GM19455 (cell line): ENCODE measurements around the gene CCDC159.
A peak's percentile ranks its signal among the peaks of the same experiment; 100 is the strongest.
"Not testable (repeated sequence)": the region's sequence is repeated elsewhere in the genome, so short reads cannot be mapped to it uniquely, and the experiment has no call there.

Experiments
- ATAC-seq: cut with Tn5 transposase; IDR thresholded peaks from one replicate; pipeline ENCODE4 v1.9.1; 2021; ENCODE audit not compliant: unreplicated experiment

The CCDC159 gene, protein sequence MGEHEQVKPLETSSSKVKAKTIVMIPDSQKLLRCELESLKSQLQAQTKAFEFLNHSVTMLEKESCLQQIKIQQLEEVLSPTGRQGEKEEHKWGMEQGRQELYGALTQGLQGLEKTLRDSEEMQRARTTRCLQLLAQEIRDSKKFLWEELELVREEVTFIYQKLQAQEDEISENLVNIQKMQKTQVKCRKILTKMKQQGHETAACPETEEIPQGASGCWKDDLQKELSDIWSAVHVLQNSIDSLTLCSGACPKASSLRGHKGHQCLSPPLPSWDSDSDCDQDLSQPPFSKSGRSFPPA

DNA sequence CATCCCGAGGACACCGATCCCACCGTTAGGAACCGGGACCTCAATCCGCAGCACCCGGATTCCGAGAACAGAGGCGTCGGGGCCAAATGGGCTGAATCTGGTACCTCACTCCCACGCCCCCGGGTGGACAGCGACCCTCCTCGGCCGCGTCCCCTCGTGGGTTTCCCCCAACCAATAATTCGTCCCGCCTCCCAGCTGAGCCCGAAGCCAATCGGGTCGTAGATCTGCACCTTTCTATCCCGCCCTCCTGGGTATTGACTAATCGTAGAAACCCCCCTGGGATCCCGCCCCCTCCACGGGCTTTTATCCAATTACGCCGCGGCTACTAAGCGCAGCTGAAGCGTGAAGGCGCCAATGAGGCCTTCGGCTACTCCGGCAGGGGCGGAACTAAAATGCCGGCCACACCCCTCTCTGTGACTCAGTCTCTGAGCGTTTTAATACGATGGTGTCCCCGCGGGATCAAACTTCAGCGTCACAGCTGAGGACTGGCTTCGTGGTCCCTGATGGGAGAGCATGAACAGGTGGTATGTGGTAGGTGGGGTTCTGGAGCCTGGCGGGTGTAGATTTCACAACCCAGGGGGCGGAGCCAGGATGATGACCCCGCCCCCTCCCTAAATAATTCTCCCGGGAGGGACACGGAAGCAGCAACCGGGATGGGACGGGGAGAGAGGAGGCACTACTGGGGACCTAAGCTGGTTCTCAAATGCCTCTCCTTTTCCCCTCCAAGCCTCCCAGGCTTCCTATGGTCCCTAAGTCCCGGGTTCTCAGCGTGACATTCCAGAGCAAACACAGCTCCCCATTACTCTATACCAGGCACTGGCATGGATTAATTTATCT, at the start of gene CCDC159, which contains the start of gene TMEM205:
TSS of gene CCDC159 (plus strand) at position 416 of the 837 bp plus-strand sequence. CDS start at position 504, 88 bp downstream.
TSS of gene TMEM205 (minus strand) at position 165 of the 837 bp plus-strand sequence. CDS start 649 bp downstream, outside the sequence.
- peak; percentile 80 for ATAC-seq

DNA sequence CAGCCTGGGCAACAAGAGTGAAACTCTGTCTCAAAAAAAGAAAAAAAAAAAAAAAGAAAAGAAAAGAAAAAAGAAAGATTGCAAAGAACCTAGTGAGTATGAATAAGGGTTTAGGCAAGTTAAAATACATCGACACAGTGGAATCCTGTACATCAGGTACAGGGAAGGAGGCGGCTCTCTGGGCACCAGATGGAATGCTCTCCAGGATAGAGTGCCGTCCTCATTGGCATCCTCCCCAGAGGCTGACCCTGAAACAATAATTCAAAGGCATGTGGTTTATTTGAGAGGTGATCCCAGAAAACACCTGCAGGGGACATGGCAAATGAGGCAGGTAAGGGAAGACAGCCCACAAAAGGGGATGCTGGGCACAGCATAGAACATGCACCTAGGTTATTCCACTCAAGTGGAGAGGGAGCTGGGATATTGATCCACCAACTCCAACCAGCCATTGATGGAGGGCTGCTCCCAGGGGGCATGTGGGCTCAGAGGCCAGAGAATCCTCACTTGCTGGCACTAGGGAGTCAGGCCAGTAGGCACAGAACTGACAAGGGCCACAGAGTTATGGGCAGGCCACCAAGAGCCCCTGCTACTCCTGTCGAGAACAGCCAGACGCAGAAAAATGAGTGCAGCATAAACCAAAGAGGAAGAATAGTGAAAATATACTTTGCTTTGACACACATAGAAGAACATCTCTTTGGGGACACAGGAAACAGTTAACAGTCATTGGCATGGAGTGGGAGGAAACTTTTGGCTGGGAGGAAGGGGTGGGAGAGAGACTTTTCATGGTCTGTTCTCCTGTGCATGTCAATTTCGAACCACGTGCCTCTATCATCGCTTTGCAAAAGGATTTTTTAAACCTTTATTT, 46.1 kb upstream of the CCDC159 start:
- ATAC-seq, result no peak

DNA sequence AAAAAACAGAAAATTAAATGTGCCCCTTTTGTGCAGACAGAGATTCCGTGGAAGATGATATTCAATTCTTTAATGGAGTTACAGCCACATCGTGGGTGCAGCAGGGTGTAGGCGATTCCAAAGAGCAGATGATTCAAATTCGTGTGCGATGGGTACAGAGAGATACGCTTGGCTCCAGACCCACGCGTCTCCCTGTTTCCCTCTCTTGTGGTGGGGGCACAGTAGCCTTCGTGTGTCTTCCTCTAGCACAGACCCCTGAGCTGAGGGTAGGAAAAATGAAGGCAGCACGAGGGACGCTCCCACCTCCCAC, 45.6 kb upstream of the CCDC159 start:
- no peak for ATAC-seq

DNA sequence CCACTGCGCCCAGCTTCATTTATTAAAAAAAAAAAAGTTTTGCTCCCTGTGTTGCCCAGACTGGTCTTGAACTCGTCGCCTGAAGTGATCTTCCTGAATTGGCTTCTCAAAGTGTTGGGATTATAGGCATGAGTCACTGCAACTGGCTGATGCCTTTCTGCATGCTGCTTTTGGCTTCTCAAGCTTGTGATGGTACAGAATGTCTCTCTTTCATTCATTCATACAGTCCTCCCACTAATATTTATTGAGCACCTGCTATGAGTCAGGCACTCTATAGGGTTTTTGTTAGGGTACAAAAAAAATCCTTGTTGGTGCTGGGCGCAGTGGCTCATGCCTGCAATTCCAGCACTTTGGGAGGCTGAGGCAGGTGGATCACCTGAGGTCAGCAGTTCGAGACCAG, 41.4 kb upstream of the CCDC159 start:
- no peak for ATAC-seq

DNA sequence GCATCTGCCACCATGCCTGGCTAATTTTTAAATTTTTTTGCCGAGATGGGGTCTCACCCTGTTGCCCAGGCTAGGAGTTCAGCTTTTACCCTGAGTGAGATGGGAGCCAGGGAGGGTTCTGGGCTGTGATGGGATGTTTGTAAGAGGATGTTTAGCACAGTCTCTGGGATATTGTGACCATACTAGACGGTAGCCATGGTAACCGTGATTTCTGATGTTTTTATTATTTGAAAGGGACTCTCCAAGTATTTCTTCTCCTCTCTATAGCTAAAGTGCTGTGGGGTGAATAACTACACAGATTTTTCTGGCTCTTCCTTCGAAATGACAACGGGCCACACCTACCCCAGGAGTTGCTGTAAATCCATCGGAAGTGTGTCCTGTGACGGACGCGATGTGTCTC, 40.0 kb upstream of the CCDC159 start:
- ATAC-seq, result no peak

DNA sequence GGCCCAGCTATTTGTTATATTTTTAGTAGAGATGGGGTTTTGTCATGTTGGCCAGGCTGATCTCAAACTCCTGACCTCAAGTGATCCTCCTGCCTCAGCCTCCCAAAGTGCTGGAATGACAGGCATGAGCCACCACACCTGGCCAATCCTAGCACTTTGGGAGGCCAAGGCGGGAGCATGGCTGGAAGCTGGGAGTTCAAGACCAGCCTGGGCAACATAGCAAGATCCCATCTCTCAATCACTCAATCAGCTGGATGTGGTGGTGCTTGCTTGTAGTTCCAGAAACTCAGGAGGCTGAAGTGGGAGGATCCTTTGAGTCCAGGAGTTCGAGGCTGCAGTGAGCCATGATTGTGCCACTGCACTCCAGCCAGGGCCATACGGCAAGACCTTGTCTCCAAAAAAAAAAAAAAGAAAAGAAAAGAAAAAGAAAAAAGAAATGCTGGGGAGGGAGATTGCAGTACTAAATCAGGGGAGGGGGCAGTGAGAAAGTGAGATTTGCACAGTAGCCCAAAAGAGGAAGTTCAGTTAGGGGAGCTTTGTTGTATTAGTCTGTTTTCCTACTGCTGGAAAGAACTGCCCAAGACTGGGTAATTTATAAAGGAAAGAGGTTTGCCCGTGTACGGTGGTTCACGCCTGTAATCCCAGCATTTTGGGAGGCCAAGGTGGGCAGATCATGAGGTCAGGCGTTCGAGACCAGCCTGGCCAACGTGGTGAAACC, 25.9 kb upstream of the CCDC159 start:
- ATAC-seq, result not testable (repeated sequence)

DNA sequence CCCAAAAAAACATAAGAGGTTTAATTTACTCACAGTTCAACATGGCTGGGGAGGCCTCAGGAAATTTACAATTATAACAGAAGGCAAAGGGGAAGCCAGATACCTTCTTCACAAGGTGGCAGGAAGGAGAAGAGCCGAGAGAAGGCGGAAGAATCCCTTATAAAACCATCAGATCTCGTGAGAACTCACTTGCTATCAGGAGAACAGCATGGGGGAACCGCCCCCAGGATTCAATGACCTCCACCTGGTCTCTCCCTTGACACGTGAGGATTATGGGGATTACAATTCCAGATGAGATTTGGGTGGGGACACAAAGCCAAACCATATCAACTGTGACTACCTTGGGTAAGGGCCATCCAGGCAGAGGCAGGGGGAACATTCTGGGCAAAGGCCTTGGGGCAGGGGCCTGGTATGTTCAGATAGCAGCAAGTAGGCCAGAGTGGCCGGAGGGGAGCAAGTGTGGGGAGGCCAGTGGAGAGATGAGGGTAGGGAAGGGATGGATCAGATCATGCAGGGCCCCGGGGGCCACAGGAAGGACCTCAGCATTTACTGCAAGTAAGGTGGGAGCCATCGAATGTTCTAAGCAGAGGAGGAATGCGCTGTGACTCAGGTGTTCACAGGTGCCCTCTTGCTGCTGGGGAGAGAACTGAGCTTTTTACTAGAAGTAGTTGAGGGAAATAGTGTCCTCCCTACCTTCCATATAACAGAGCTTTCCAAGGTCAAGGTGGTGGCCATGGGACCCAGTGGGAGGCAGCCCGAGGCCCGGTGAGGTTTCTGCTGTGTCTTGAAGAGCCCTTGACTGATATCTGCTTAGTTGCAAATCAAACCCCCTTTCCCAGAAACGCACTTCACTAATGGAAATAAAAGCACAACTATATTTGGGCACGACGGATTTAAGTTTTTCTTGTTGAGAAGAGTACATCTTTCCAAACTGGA, 24.9 kb upstream of the CCDC159 start:
- ATAC-seq, result no peak

DNA sequence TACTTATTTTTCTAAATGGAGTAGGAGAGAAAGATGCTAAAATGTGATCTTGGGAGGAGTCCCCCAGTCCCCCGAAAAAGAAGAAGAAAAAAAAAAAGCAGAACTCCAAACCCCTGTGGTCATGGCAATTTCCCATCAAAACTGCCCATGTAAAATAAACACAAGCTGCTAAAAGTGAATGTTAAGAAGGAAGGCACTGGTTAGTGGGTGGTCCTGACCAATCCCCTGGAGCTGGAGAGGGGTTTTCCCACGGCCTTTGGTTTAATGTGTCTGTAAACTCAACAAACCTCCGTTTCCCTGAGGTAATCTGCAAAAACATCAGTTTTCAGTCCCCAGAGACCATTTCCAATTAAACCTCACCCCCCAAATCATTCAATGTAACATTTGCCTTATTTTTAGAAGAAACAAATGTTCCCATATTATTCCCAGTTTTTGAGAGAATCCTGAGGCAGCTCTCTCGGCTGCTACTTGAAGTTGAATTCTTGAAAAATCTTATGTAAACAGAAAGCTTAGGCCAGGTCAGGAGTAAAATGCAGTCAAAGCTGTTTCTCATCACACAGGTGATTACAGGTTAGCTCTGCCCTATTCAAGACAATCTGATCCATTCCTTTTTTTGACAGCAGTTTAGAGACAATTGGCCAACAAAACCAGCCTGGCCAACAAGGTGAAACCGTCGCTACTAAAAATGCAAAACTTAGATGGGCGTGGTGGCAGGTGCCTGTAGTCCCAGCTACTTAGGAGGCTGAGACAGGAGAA, 23.9 kb upstream of the CCDC159 start:
- ATAC-seq, result no peak

DNA sequence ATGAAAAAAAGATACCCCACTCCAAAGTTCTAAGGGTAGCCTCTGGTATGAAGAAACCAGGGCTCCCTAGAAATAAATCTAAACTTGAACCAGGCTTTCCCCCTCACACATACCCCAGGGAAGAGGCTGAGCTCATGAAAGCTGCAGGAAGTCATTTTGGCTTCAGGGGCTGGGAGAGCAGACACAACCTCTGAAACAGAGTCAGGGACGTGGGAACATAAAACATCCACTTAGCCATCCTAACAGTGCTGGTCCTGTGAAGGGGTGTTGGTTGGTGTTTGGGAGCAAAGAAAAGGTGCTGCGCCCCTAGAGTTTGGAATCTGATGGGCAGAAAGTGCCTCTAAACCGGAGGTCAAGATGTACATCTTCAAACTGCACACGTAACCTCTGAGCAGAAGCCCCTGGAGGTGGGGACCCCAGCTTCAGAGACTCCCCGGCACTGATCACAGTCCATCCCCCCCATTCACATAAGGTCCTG, 22.7 kb upstream of the CCDC159 start:
- ATAC-seq, result no peak

DNA sequence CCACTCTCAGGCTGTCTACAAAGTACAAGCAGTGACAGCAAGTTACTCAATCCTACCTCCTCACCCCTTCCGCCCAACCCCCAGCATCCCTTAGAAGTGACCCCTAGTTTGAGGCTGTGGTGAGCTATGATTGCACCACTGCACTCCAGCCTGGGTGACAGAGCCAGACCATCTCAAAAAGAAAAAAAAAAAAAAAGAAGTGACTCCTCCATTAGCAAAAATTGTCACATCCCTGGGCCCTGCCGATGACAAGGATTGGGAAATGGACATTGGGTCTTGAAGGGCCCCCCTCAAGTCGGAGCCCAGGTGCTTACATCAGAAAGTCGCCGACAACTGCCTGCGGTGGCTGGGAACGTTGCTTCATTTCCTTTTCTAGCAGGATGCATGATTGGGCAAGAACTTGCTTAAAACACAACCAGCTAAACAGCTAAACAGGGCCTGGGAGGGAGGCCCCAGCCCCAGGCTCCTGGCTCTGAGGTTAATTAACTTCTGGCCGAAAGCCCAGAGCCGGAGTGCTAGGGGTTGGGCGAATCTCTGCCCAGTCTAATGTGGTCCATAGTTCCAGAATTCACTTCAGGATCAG, 22.1 kb upstream of the CCDC159 start:
- no peak for ATAC-seq

DNA sequence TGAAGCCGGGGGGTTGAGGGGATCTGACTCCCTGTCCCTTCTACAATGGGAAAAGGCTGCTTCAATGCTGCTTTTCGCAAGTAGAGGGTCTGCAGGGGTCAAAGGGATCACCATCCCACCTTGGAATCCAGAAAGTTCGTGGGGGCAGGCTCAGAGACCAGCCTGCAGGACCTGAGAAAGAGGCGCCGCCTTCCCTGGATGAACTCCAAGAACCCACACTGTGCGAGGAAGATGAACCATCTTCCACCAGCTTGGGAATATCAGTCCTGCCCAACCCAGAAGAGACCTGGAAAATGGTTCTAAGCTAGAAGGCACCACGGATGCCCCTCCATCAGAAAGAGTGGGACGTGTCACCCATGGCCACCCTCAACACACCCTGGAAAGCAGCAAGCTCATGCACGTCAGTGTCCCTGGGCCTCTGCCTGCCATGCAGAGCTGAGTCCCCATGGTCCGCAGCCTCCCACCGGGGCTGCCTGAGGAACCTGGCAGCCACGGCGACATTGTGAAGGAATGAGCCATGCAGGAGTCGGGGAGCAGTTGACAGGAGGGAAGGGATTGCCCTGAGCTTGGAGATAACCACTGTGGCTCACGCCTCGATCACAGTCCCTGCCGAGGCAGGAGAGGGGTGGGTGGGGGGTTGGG, 21.4 kb upstream of the CCDC159 start:
- no peak for ATAC-seq

DNA sequence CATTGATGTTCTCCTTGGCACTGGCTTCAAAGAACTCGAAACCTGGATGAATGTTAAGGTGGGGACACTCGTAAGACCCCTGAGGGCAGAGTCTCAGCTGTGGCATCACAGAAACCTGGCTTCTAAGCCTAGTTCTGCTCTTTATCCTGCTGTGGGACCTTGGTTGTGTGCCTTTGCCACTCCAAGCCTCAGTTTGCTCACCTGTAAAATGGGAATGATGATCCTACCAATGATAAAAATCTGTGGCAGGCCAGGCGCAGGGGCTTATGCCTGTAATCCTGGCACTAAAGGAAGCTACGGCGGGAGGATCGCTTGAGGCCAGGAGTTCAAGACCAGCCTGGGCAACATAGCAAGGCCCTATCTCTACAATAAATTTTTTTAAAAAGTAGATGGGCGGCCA, 20.8 kb upstream of the CCDC159 start:
- no peak for ATAC-seq

DNA sequence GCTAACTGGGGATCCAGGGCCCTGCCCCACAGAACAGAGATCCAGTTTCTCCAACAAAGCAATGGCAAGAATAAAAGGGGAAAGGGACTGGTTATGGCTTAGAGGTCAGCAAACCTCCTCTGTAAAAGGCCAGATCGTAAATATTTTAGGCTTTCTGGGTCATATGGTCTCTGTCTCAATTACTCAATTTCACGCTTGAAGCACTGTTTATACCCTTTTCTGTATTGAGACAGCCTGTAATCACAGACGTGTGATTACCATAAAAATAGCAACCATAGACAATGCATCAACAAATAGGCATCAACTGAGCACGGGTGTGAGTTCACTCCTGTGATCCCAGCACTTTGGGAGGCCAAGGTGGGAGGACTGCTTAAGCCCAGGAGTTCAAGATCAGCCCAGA, 16.2 kb upstream of the CCDC159 start:
- ATAC-seq, result no peak

DNA sequence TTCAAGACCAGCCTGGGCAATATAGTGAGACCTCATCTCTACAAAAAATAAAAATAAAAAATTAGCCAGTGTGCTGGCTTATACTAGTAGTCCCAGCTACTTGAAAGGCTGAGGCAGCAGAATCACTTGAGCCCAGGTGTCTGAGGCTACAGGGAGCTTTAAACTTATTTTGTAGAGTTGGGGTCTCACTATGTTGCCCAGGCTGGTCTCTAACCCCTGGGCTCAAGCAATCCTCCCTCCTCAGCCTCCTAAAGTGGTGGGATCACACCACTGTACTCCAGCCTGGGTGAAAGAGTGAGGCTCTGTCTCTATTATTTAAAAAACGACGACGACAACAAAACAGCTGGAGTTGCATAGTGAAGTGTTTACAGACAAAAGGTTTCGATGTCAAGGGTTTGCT, 14.8 kb upstream of the CCDC159 start:
- ATAC-seq, result no peak

DNA sequence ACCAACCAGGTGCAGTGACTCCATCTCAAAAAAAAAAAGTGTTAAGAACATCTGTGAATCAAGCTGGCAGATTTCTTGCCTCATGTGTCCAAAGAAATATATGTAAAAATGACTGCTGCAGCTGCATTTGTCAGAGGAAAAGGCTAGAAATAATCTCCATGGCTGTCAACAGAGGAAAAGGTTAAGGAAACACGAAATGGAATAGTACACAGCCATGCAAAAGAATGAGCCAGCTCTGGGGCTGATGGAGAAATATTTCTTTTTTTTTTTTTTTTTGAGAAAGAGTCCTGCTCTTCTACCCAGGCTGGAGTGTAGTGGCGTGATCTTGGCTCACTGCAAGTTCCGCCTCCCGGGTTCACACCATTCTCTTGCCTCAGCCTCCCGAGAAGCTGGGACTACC, 13.5 kb upstream of the CCDC159 start:
- no peak for ATAC-seq

DNA sequence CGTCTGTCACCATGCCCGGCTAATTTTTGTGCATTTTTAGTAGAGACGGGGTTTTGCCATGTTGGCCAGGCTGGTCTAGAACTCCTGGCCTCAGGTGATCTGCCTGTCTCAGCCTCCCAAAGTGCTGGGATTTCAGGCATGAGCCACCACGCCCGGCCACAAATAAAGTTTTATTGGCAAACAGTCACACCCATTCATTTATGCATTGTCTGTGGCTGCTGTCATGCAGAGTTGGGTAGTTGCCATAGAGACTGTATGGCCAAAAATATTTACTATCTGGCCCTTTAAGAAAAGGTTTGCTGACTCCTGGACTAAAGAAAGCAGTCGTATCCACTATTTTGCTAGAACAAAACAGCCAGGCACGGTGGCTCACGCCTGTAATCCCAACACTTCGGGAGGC, 12.5 kb upstream of the CCDC159 start:
- not testable (repeated sequence) for ATAC-seq

DNA sequence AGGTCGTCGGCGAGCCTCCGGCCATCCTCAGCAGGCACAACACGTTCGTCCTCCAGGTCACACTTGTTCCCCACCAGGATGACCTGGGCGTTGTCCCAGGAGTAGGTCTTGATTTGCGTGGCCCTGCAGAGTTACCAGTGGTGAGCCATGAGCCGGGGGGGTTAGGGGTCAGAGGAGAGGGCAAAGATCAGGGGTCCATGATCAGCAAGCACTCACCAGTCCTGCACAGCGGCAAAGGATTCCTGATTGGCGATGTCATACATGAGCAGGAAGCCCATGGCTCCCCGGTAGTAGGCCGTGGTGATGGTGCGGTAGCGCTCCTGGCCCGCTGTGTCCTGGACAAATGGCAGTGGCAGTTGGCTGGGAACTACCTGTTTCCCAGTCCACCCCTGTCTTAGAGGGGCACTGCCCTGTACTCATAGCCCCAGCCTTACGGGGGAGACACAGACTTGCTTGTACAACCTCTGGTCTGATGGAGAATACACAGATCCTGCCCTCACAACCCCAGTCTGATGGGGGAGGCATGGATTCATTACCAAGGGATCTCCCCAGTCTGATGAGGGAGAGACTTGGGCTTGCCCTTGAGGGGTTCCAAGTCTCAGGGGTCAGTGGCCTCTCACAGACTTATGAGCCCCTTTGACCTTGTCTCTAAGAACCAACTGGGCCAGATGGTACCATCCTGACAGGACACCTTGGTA, 10.7 kb upstream of the CCDC159 start:
- ATAC-seq, result no peak
